AG04450 (cell line): ENCODE data around the gene RO60. TPM values are rescaled to one million over a fixed set of nuclear protein-coding genes. Genes with fewer than 3 reads are reported as not detected.

Experiments
- CTCF ChIA-PET: fragments of 300-600, 350-600 bp; formaldehyde crosslinking; extraction: SDS; loops from one replicate; lab custom pipeline; 2022; ENCODE audit warnings: antibody characterized with exemption, inconsistent platforms; lab: Charles Lee
- POLR2A ChIA-PET: fragments of 350-600 bp; formaldehyde crosslinking; extraction: SDS; loops from one replicate; lab custom pipeline; 2021; ENCODE audit warnings: antibody characterized with exemption, inconsistent platforms; lab: Yijun Ruan, JAX
- DNase-seq: peaks from one replicate; pipeline ENCODE4 v3.0.0-alpha.2; 2011; ENCODE audit warnings: low read depth, low spot score
- H3K27ac ChIP-seq: one replicate; pipeline ENCODE4 v1.5.1; 2012; ENCODE audit warnings: low read depth, low read length, control low read depth
- H3K27me3 ChIP-seq: one replicate; pipeline ENCODE4 v1.6.0; 2012; ENCODE audit warnings: low read length; ENCODE audit not compliant: control insufficient read depth, insufficient read depth
- H3K4me3 ChIP-seq: 2 replicates; pipeline ENCODE4 v1.5.1; 2011; ENCODE audit warnings: mild to moderate bottlenecking, low read depth, low read length, control low read depth
- H3K9me3 ChIP-seq: 2 replicates; pipeline ENCODE4 v1.5.1; 2012; ENCODE audit warnings: low read length; ENCODE audit not compliant: control insufficient read depth, insufficient read depth
- polyA plus RNA-seq: library from polyadenylated mRNA; depleted of rRNA; stranded (reverse); fragments of >200 nt; gene quantifications from 2 replicates; pipeline ENCODE4 v1.2.3, GENCODE V29; 2011
- TF ChIP-seq, protein P1 (sequence below): IDR thresholded peaks from 2 replicates; pipeline ENCODE4 v1.5.1; 2011; ENCODE audit warnings: low read depth, low read length, control low read depth, inconsistent platforms

Gene RO60
- polyA plus RNA-seq, 1 experiment: 39.4 TPM

DNA sequence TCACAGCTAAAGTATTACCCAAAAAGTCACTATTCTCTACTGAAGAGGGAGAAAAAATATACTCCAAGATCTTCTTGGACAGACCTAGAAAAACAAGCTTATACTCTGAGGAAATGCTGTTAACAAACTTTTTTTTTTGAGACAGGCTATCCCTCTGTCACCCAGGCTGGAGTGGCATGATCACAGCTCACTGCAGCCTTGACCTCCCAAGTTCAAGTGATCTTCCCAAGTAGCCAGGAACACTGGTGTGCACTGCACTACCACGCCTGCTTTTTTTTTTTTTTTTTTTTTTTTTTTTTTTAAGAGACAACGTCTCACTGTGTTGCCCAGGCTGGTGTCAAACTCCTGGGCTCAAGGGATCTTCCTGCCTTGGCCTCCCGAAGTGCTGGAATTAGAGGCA lies 28.5 kb downstream of the RO60 start:
- ChIA-PET CTCF (no interaction called here), POLR2A (no interaction called here)
- no peak for DNase-seq
- TF ChIP-seq, protein P1, sequence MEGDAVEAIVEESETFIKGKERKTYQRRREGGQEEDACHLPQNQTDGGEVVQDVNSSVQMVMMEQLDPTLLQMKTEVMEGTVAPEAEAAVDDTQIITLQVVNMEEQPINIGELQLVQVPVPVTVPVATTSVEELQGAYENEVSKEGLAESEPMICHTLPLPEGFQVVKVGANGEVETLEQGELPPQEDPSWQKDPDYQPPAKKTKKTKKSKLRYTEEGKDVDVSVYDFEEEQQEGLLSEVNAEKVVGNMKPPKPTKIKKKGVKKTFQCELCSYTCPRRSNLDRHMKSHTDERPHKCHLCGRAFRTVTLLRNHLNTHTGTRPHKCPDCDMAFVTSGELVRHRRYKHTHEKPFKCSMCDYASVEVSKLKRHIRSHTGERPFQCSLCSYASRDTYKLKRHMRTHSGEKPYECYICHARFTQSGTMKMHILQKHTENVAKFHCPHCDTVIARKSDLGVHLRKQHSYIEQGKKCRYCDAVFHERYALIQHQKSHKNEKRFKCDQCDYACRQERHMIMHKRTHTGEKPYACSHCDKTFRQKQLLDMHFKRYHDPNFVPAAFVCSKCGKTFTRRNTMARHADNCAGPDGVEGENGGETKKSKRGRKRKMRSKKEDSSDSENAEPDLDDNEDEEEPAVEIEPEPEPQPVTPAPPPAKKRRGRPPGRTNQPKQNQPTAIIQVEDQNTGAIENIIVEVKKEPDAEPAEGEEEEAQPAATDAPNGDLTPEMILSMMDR: no peak
- Histone ChIP-seq H3K27me3 (no peaks in the 10 kb centered on the region), H3K4me3 (no peak overlapping the region), H3K27ac (no peak overlapping the region), H3K9me3 (no peaks in the 10 kb centered on the region)

DNA sequence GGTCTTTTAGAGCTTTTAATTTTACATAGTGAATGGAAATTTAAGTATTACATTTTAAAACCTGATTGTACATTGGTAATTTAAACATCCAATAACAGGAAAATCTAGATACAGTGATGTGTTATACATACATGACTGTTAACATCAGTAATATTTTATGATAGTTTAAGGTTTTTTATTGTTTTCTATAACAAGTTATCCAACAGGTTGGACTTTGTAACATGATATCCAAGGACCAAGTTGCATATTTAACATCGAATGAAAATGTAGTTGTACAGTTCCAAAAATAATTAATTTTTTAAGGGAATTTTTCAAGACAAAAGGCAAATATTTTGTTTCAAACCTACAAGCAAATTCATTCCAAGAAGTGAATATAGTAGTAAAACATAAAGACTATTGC lies 31.5 kb downstream of the RO60 start:
- CTCF ChIA-PET: interaction anchor here (0.6 to 1.1 kb wide), 2 partner anchors 32 to 615 kb away, joined by 3 to 4 read pairs; no protein-coding TSS in a partner anchor
- no peaks in the 10 kb centered on the region for H3K9me3 ChIP-seq
- TF ChIP-seq, protein P1: no peak
- no peak overlapping the region for H3K4me3 ChIP-seq
- no peaks in the 10 kb centered on the region for H3K27me3 ChIP-seq
- no peak overlapping the region for H3K27ac ChIP-seq
- POLR2A ChIA-PET: no interaction called here
- DNase-seq: no peak

DNA sequence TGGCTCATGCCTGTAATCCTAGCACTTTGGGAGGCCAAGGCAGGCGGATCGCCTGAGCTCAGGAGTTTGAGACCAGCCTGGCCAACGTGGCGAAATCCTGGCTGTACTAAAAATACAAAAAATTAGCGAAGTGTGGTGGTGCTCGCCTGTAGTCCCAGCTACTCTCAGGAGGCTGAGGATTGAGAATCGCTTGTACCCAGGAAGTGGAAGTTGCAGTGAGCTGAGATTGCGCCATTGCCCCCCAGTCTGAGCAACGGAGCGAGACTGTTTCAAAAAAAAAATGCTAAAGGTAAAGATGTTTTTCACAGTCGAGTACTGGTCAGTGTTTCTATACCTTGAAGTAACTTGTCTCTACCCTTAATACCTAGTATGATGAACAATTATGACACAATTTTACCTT lies 34.7 kb downstream of the RO60 start:
- Histone ChIP-seq H3K4me3 (no peak overlapping the region), H3K27me3 (no peaks in the 10 kb centered on the region), H3K9me3 (no peaks in the 10 kb centered on the region), H3K27ac (no peak overlapping the region)
- no peak for DNase-seq
- ChIA-PET CTCF (no interaction called here), POLR2A (no interaction called here)
- TF ChIP-seq, protein P1: no peak

DNA sequence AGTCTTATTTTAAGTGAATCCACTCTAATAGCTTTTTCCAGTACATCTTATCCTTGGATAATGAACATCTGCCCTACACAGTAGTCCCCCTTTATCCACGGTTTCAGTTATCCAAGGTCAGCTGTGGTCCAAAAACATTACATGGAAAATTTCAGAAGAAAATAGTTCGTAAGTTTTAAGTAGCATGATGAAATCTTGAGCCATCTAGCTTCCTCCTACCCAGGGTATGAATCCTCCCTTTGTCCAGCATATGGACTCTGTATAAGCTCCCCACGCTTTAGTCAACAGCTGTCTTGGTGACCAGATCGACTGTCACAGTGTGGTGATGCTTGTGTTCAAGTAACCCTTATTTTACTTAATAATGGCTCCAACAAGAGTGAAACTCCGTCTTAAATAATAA lies 43.2 kb downstream of the RO60 start:
- ChIA-PET CTCF (interaction anchor here (0.7 kb wide), 1 partner anchor 20 kb away, joined by 4 read pairs; no protein-coding TSS in a partner anchor), POLR2A (no interaction called here)
- H3K27me3 ChIP-seq: no peaks in the 10 kb centered on the region
- H3K27ac ChIP-seq: no peak overlapping the region
- no peak overlapping the region for H3K4me3 ChIP-seq
- H3K9me3 ChIP-seq: no peaks in the 10 kb centered on the region; the same call in 1 of the 2 replicates
- TF ChIP-seq, protein P1: no peak
- no peak for DNase-seq

DNA sequence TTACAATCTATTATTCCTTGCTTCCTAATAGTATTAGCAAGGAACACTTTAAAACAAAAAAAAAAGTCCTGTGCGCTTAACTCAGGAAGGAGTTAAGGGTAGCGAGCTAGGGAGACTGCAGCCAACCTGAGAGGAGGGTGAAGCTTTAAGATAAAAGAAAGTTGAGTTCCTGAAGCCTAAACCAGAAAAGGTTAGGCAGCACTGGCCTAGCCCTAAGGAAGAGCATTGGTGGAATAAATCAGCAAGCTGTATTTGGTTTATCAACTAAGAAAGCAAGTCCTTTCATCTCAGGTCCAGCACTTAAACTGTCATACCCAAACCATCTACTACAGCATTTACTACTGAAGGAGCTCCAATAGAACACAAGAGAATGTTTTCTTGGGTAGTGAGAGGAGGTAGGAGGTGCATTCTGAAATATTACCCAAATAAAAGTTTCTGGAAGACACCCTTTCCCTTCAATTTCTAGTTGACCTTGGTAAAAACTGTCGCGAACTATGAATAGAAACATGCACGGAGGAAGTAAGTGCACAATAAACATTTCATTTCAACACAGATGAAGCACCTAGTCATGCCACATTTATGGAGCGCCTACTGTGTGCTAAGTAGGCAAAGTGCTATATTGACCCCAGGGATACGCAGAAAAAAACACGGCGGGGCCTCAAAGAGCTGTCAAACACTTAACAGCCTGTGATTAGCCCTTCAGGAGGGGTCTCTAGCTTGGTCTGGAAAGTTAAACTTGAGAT lies 44.5 kb downstream of the RO60 start:
- no peak for DNase-seq
- POLR2A ChIA-PET: interaction anchor here (1.5 to 2.7 kb wide), 3 partner anchors 11 to 45 kb away, joined by 3 to 41 read pairs (median 5); partner anchors contain the start of genes CDC73, RO60 and UCHL5
- Histone ChIP-seq H3K27me3 (no peaks in the 10 kb centered on the region), H3K9me3 (no peaks in the 10 kb centered on the region; the same call in 1 of the 2 replicates), H3K4me3 (peak overlapping the region; percentile 79), H3K27ac (peak overlapping the region; percentile 87)
- CTCF ChIA-PET: interaction anchor here (1.4 to 5.1 kb wide), 2 partner anchors 18 to 45 kb away, joined by 5 to 46 read pairs; partner anchors contain the start of genes CDC73, RO60 and UCHL5
- TF ChIP-seq, protein P1: no peak
